Measurements from ENCODE around the gene ACTR2. TPM values are rescaled to one million over a fixed set of nuclear protein-coding genes. Genes with fewer than 3 reads are reported as not detected.
"Not testable (repeated sequence)": the region's sequence is repeated elsewhere in the genome, so short reads cannot be mapped to it uniquely, and the experiment has no call there.

Gene ACTR2
- total and polyA plus RNA-seq, 11 donors: 28.2 to 216 (median 109) TPM

DNA sequence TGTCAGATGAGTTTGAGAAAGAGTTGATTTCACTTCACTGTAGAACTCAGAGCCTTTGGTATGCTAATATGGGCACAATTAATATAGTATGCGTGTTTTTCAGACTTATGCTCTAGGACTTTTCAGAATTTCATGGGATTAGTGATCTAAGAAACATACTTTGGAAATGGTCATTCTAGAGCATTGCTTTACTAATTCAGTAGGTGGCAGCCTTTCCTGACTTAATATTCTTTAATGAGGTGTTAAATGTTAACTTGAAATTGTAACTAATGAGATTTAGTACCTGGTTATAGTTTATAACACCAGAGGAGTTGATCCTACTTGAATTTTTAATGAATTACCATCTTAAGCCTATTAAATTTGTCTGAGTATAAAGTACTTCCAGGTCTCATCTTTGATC, 28.4 kb downstream of the ACTR2 start:
- Histone ChIP-seq H3K4me1 (no peaks in the 10 kb centered on the region), H3K9me3 (no peaks in the 10 kb centered on the region), H3K27ac (no peak overlapping the region), H3K36me3 (peaks cover 0 to 99% (median 66%) of the 10 kb centered on the region in 9 donors), H3K4me3 (no peak overlapping the region), H3K27me3 (no peaks in the 10 kb centered on the region)
- ATAC-seq: no peak
- 93 to 100% (median 97%) methylated on average over 1 of the region's 1 CpG for WGBS, 4 donors
- no peak for DNase-seq
- intact Hi-C loops (cut with DNase I): no loop called here
- TF ChIP-seq, protein P1, sequence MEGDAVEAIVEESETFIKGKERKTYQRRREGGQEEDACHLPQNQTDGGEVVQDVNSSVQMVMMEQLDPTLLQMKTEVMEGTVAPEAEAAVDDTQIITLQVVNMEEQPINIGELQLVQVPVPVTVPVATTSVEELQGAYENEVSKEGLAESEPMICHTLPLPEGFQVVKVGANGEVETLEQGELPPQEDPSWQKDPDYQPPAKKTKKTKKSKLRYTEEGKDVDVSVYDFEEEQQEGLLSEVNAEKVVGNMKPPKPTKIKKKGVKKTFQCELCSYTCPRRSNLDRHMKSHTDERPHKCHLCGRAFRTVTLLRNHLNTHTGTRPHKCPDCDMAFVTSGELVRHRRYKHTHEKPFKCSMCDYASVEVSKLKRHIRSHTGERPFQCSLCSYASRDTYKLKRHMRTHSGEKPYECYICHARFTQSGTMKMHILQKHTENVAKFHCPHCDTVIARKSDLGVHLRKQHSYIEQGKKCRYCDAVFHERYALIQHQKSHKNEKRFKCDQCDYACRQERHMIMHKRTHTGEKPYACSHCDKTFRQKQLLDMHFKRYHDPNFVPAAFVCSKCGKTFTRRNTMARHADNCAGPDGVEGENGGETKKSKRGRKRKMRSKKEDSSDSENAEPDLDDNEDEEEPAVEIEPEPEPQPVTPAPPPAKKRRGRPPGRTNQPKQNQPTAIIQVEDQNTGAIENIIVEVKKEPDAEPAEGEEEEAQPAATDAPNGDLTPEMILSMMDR (IDR thresholded peaks at IDR 0.05): peak in 6 of 12 donors; percentile 9 to 37 (median 19)
- TF ChIP-seq POLR2A (IDR thresholded peaks at IDR 0.05): no peak

DNA sequence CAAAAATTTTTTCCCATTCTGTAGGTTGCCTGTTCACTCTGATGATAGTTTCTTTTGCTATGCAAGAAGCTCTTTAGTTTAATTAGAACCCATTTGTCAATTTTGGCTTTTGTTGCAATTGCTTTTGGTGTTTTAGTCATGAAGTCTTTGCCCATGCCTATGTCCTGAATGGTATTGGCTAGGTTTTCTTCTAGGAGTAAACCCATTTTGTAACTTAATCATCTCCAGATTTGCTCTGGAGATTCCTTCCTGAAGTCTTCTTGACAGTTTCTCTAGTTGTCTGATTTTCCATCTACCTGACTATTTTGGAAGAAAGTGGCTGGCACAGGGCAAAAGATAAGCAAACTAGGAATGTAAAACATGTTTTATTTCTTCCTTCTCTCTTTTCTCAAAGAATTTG, 30.2 kb downstream of the ACTR2 start:
- H3K9me3 ChIP-seq, H3K27me3 ChIP-seq, DNase-seq, H3K4me3 ChIP-seq, ATAC-seq, H3K4me1 ChIP-seq, H3K27ac ChIP-seq: not testable (repeated sequence)
- intact Hi-C loops (cut with DNase I): loop anchor here in 1 of 10 donors (2.0 kb wide), 1 partner anchor 295 kb away; no protein-coding TSS in a partner anchor
- peaks cover 0 to 98% (median 48%) of the 10 kb centered on the region in 9 donors for H3K36me3 ChIP-seq

DNA sequence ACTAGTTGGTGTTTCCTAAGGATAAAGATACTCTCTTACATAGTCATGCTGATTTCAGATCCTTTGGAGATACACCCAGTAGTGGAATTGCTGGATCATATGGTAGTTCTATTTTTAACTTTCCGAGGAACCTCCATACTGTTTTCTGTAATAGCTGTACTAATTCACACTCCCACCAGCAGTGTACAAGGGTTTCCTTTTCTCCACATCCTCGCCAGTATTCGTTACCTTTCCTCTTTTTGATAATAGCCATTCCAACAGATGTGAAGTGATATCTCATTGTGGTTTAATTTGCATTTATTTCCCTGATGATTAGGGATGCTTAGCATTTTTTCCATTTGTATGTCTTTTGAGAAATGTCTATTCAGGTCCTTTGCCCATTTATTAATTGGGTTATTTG, 34.0 kb downstream of the ACTR2 start:
- ATAC-seq (no peak), DNase-seq (no peak)
- 67 to 74% (median 69%) methylated on average over 3 of the region's 3 CpGs for WGBS, 4 donors
- H3K9me3 ChIP-seq: no peaks in the 10 kb centered on the region
- intact Hi-C loops (cut with DNase I): loop anchor here in 2 of 10 donors (5.0 to 10.0 kb wide), 2 partner anchors 173 to 311 kb away; partner anchors contain the start of gene SPRED2 (in 1 of the 2)
- peaks cover 0 to 9% (median 0%) of the 10 kb centered on the region in 12 donors for H3K4me1 ChIP-seq
- no peak overlapping the region for H3K4me3 ChIP-seq
- no peak overlapping the region for H3K27ac ChIP-seq
- no peaks in the 10 kb centered on the region for H3K27me3 ChIP-seq
- peaks cover 0 to 95% (median 41%) of the 10 kb centered on the region in 9 donors for H3K36me3 ChIP-seq
- TF ChIP-seq, protein P1 (IDR thresholded peaks at IDR 0.05): no peak
- no peak for TF ChIP-seq POLR2A (IDR thresholded peaks at IDR 0.05)

DNA sequence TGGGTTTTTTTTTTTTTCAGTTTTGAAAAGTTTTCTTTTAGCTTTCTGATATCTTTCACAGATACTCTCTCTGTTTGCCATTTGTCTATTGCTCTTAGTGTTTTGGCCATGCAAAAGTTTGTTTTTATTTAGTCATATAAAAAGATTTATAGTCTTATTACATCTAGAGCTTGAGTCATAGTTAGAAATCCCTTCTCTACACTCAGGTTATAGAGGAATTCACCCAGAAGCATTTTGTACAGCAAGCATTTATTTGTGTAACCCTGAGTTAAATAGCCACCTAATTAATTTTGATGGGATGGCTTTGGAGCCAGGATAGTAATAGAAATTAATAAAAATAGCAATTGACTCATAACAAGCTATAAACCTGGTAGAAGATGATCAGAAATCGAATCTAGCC, 35.6 kb downstream of the ACTR2 start:
- Histone ChIP-seq H3K4me3 (no peak overlapping the region), H3K36me3 (peaks cover 0 to 96% (median 53%) of the 10 kb centered on the region in 9 donors), H3K27ac (no peak overlapping the region), H3K9me3 (no peaks in the 10 kb centered on the region), H3K4me1 (peaks cover 0 to 9% (median 0%) of the 10 kb centered on the region in 12 donors), H3K27me3 (no peaks in the 10 kb centered on the region)
- ATAC-seq: no peak
- no peak for DNase-seq
- TF ChIP-seq, protein P1 (IDR thresholded peaks at IDR 0.05): no peak
- no peak for TF ChIP-seq POLR2A (IDR thresholded peaks at IDR 0.05)
- intact Hi-C loops (cut with DNase I): loop anchor here in 2 of 10 donors (5.0 to 10.0 kb wide), 2 partner anchors 172 to 309 kb away; partner anchors contain the start of gene SPRED2 (in 1 of the 2)
- WGBS, 4 donors: 87 to 97% (median 94%) methylated on average over 1 of the region's 1 CpG

DNA sequence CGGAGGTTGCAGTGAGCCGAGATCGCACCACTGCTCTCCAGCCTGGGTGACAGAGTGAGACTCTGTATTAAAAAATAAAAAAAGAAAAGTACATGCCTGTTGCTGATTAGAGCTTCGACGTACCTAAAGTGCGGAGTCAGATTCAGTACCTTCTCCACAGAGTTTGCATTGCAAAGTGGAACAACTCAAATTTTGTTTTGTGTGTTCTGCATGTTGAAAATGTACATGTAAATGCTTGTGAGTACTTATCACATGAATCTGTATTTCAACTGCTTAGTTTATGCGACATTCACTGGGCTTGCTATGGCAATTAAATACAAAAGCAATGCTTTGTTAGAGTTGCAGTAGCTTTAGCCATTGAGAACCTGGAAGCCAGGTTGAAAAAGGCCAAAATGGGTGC, 36.4 kb downstream of the ACTR2 start:
- H3K4me3 ChIP-seq: no peak overlapping the region
- no peak for TF ChIP-seq POLR2A (IDR thresholded peaks at IDR 0.05)
- TF ChIP-seq, protein P1 (IDR thresholded peaks at IDR 0.05): no peak
- no peak overlapping the region for H3K27ac ChIP-seq
- 81 to 96% (median 95%) methylated on average over 7 of the region's 7 CpGs for WGBS, 4 donors
- DNase-seq (no peak), ATAC-seq (no peak)
- intact Hi-C loops (cut with DNase I): loop anchor here in 5 of 10 donors (1.0 to 10.0 kb wide), 7 partner anchors 167 to 309 kb away; partner anchors contain the start of gene SPRED2 (in 2 of the 5)
- peaks cover 0 to 9% (median 0%) of the 10 kb centered on the region in 12 donors for H3K4me1 ChIP-seq
- H3K36me3 ChIP-seq: peaks cover 0 to 96% (median 57%) of the 10 kb centered on the region in 9 donors
- no peaks in the 10 kb centered on the region for H3K9me3 ChIP-seq
- H3K27me3 ChIP-seq: no peaks in the 10 kb centered on the region
